ENCODE measurements around the gene DOCK9.

DOCK9 gene

GRCh38 chr13:98892821-98893220 lies 85.0 kb downstream of the DOCK9 start:
- in situ Hi-C loops (cut with MboI; ENCODE audit: low sequenced_read_pairs, unreplicated experiment), result no loop called here
- no peak for TF ChIP-seq CTCF (IDR thresholded peaks at IDR 0.05; ENCODE audit: borderline replicate concordance, control extremely low read depth, extremely low read depth, insufficient read depth, missing control alignments)
- no peak for DNase-seq (ENCODE audit: low spot score)

- in situ Hi-C loops (cut with MboI; ENCODE audit: low sequenced_read_pairs, unreplicated experiment), result no loop called here
- DNase-seq (ENCODE audit: low spot score), result no peak
- no peak for TF ChIP-seq CTCF (IDR thresholded peaks at IDR 0.05; ENCODE audit: borderline replicate concordance, control extremely low read depth, extremely low read depth, insufficient read depth, missing control alignments)
These were observed 85.8 kb downstream of the DOCK9 start for GRCh38 chr13:98892077-98892476.

- DNase-seq (ENCODE audit: low spot score), result no peak
- in situ Hi-C loops (cut with MboI; ENCODE audit: low sequenced_read_pairs, unreplicated experiment), result no loop called here
- no peak for TF ChIP-seq CTCF (IDR thresholded peaks at IDR 0.05; ENCODE audit: borderline replicate concordance, control extremely low read depth, extremely low read depth, insufficient read depth, missing control alignments)
These were observed 86.9 kb downstream of the DOCK9 start for GRCh38 chr13:98890925-98891324.

- DNase-seq (ENCODE audit: low spot score), result no peak
- in situ Hi-C loops (cut with MboI; ENCODE audit: low sequenced_read_pairs, unreplicated experiment), result no loop called here
These were observed 87.7 kb downstream of the DOCK9 start for GRCh38 chr13:98890186-98890585.

GRCh38 chr13:98889419-98890085 lies 88.3 kb downstream of the DOCK9 start:
- in situ Hi-C loops (cut with MboI; ENCODE audit: low sequenced_read_pairs, unreplicated experiment), result no loop called here
- no peak for TF ChIP-seq CTCF (IDR thresholded peaks at IDR 0.05; ENCODE audit: borderline replicate concordance, control extremely low read depth, extremely low read depth, insufficient read depth, missing control alignments)
- DNase-seq (ENCODE audit: low spot score), result no peak

More at GRCh38 chr13:98890186-98890585, 87.7 kb downstream of the DOCK9 start:
- no peak for TF ChIP-seq CTCF (IDR thresholded peaks at IDR 0.05; ENCODE audit: borderline replicate concordance, control extremely low read depth, extremely low read depth, insufficient read depth, missing control alignments)

- in situ Hi-C loops (cut with MboI; ENCODE audit: low sequenced_read_pairs, unreplicated experiment), result no loop called here
- no peak for DNase-seq (ENCODE audit: low spot score)
- TF ChIP-seq CTCF (IDR thresholded peaks at IDR 0.05; ENCODE audit: borderline replicate concordance, control extremely low read depth, extremely low read depth, insufficient read depth, missing control alignments), result no peak
These were observed 89.0 kb downstream of the DOCK9 start for GRCh38 chr13:98888890-98889279.
